Spleen (tissue), 7 donors: ENCODE results near the gene LENEP.

Experiments used
- POLR2A ChIP-seq, 3 donors: fragments of 450-650 bp; IDR thresholded peaks; one replicate each; pipeline ENCODE4 v1.5.1; 2017; ENCODE audit warnings: antibody characterized with exemption in 3 of 3, mild to moderate bottlenecking in 1 of 3
- POLR2AphosphoS5 ChIP-seq, 3 donors: sonication (generic); formaldehyde crosslinking; IDR thresholded peaks; one replicate each; pipeline ENCODE4 v1.5.1; 2017; ENCODE audit warnings: antibody characterized with exemption in 3 of 3
- TF ChIP-seq, protein P1 (sequence below), 11 experiments: fragments of 200-600 bp in 7 of 11; fragments of 450-650 bp in 4 of 11; sonication (generic) in 4 of 11; IDR thresholded peaks in 8 of 11; conservative IDR thresholded peaks in 3 of 11; 1 replicate in 7 of 11; 2 replicates in 4 of 11; pipeline versions ENCODE4 v1.4.0 to v1.8.0; 2016 to 2021; ENCODE audit warnings: antibody characterized with exemption in 11 of 11, inconsistent platforms in 4 of 11, mild to moderate bottlenecking in 1 of 11
- donor health status: DM: no; HTN: no; CAD: no; lungs with moderate emphysema.
- donor health status: DM: no; HTN: no; CAD: no.
- donor health status: DM: no; HTN: no; CAD: no.

DNA sequence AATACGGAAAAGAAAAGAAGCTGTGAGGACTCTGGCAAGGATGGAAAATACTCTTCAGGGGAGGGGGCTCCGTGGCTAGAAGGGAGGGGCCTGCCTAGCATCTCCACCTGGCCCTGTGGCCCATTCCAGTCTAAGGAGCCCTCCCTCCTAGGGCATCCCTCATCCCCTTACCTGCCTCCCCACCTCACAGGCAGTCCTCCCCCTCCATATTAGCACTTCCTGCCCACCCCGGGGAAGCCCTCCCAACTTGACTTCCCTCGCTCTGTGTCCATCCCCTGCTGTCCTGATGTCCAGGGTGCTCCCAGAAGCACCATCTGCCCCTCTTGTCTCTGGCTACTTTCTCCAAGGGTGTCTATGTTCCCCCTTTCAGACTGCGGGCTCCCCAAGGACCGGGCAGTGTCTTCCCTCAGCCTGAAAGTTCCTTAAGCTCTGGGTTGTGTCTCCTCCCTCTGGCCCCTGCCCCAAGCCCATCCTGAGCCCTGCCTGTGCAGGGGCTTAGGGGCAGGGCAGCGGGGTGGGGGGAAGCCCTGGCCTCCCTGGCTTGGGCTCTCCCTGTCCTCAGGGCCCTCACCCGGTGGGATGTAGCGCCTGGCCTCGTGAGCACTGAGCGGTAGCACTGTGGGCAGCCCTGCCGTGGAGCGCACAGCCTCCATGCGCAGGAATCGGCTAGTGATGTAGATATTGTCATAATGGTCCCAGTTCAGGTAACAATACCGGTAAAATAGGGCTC, 36.3 kb downstream of the LENEP start:
- TF ChIP-seq POLR2A (IDR thresholded peaks at IDR 0.05), result no peak
- TF ChIP-seq, protein P1, sequence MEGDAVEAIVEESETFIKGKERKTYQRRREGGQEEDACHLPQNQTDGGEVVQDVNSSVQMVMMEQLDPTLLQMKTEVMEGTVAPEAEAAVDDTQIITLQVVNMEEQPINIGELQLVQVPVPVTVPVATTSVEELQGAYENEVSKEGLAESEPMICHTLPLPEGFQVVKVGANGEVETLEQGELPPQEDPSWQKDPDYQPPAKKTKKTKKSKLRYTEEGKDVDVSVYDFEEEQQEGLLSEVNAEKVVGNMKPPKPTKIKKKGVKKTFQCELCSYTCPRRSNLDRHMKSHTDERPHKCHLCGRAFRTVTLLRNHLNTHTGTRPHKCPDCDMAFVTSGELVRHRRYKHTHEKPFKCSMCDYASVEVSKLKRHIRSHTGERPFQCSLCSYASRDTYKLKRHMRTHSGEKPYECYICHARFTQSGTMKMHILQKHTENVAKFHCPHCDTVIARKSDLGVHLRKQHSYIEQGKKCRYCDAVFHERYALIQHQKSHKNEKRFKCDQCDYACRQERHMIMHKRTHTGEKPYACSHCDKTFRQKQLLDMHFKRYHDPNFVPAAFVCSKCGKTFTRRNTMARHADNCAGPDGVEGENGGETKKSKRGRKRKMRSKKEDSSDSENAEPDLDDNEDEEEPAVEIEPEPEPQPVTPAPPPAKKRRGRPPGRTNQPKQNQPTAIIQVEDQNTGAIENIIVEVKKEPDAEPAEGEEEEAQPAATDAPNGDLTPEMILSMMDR (IDR thresholded peaks at IDR 0.05 in 8 of 11, conservative IDR thresholded peaks at IDR 0.05 in 3 of 11), result no peak
- TF ChIP-seq POLR2AphosphoS5 (IDR thresholded peaks at IDR 0.05), result no peak
